ENCODE measurements around the gene HAL. TPM values are rescaled to one million over a fixed set of nuclear protein-coding genes. Genes with fewer than 3 reads are reported as not detected.

HAL gene
- total RNA-seq, 1 experiment from 2014 or later = 1.5 TPM

DNA sequence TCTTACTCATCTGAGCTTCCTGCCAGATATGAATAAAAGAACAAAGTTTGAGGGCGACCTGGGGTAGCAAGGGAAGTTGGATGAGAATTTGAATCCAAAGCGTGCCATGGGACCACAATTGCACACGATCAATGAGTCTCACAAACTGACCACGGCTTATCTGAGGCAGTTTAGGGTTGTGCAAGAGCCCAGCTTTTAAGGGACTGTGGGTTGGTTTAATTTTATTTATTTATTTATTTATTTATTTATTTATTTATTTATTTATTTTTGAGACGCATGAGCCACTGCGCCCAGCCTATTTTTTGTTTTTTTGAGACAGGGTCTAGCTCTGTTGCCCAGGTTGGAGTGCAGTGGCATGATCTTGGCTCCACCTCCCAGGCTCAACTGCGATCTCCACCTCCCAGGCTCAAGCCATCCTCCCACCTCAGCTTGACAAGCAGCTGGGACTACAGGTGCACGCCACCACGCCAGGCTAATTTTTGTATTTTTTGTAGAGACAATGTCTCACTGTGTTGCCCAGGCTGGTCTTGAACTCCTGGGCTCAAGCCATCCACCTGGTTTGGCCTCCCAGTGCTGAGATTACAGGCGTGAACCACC is 51.9 kb downstream of the HAL start:
- H3F3A ChIP-seq (ENCODE audit: low read length, unreplicated experiment) = no peaks in the 10 kb centered on the region
- no peaks in the 10 kb centered on the region for H3K9me3 ChIP-seq (ENCODE audit: low read length)
- ChIA-PET POLR2A (ENCODE audit: unreplicated experiment) (interaction anchor here (0.6 to 0.9 kb wide), 2 partner anchors 10 to 330 kb away, joined by 3 to 4 read pairs; no protein-coding TSS in a partner anchor), CTCF (interaction anchor here (1.8 kb wide), 1 partner anchor 15 kb away, joined by 6 read pairs; no protein-coding TSS in a partner anchor)
- H3K4me3 ChIP-seq (ENCODE audit: low read length) = peak overlapping the region; percentile 88; the same call in 1 of the 2 replicates
- no peaks in the 10 kb centered on the region for H3K27me3 ChIP-seq (ENCODE audit: low read length)
- ATAC-seq (no peak), DNase-seq (no peak)
- no peaks in the 10 kb centered on the region for H3K79me2 ChIP-seq (ENCODE audit: low read length)
- 0 out of 2 replicates have a peak, but pooled peaks cover 9% of the 10 kb centered on the region for H3K4me1 ChIP-seq (ENCODE audit: insufficient read depth, low read length)
- TF ChIP-seq EZH2 (IDR thresholded peaks at IDR 0.05; ENCODE audit: low read length, unreplicated experiment) = no peak
- no peak for TF ChIP-seq EZH2phosphoT487 (IDR thresholded peaks at IDR 0.05; ENCODE audit: borderline replicate concordance, low read length)
- TF ChIP-seq, protein P1, sequence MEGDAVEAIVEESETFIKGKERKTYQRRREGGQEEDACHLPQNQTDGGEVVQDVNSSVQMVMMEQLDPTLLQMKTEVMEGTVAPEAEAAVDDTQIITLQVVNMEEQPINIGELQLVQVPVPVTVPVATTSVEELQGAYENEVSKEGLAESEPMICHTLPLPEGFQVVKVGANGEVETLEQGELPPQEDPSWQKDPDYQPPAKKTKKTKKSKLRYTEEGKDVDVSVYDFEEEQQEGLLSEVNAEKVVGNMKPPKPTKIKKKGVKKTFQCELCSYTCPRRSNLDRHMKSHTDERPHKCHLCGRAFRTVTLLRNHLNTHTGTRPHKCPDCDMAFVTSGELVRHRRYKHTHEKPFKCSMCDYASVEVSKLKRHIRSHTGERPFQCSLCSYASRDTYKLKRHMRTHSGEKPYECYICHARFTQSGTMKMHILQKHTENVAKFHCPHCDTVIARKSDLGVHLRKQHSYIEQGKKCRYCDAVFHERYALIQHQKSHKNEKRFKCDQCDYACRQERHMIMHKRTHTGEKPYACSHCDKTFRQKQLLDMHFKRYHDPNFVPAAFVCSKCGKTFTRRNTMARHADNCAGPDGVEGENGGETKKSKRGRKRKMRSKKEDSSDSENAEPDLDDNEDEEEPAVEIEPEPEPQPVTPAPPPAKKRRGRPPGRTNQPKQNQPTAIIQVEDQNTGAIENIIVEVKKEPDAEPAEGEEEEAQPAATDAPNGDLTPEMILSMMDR (conservative IDR thresholded peaks at IDR 0.05; ENCODE audit: low read depth, low read length) = no peak
- intact Hi-C loops (cut with micrococcal nuclease) = no loop called here
- peak overlapping the region; percentile 83 for H3K4me2 ChIP-seq (ENCODE audit: low read length)
- H3K36me3 ChIP-seq (ENCODE audit: low read depth, low read length) = no peaks in the 10 kb centered on the region
- no peak overlapping the region for H2AFZ ChIP-seq (ENCODE audit: low read length)
- H4K20me1 ChIP-seq (ENCODE audit: low read length) = no peaks in the 10 kb centered on the region
- BruUV-seq (replicated peaks) = no TSS peak
- no peak overlapping the region for H3K27ac ChIP-seq (ENCODE audit: low read length)
- H3K9me2 ChIP-seq (replicated peaks; ENCODE audit: low read length) = no peaks in the 10 kb centered on the region
- no peak overlapping the region for H3K9ac ChIP-seq (ENCODE audit: low read length)

DNA sequence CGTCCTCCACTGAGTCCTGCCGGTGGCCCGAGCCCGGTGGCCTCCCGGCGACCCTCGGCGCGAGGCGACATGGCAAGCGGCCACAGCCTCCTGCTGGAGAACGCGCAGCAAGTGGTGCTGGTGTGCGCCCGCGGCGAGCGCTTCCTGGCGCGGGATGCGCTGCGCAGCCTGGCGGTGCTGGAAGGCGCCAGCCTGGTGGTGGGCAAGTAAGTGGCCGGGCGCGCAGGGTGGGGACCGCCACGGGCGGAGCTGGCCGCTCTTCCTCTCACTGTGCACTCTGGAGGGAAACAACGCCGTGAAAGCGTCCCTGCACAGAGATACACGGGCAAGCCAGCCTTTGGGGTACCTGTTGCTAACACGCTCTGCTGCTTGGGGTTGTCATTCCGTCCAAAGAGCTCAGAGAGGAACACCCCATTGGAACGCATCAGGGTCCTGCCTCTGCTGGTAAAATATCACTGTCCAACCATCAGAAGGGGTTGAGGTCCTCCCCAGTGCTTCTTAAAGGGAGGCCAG is 52.8 kb downstream of the HAL start, which contains the start of gene AMDHD1:
AMDHD1 (plus strand) TSS at position 2 of the 513 bp plus-strand sequence; CDS start at position 70, 68 bp downstream.
- Histone ChIP-seq H3K4me2 (ENCODE audit: low read length) (peak within 1 kb of the TSS; percentile 83), H3K9me3 (ENCODE audit: low read length) (no peaks in the 10 kb centered on the region), H4K20me1 (ENCODE audit: low read length) (no peaks in the 10 kb centered on the region), H3K4me3 (ENCODE audit: low read length) (peak within 1 kb of the TSS; percentile 88), H3K9ac (ENCODE audit: low read length) (peak within 1 kb of the TSS; percentile 71), H3K9me2 (replicated peaks; ENCODE audit: low read length) (no peaks in the 10 kb centered on the region), H3K27ac (ENCODE audit: low read length) (no peak within 1 kb of the TSS), H3K27me3 (ENCODE audit: low read length) (no peaks in the 10 kb centered on the region), H3K36me3 (ENCODE audit: low read depth, low read length) (no peaks in the 10 kb centered on the region), H3K79me2 (ENCODE audit: low read length) (no peaks in the 10 kb centered on the region), H2AFZ (ENCODE audit: low read length) (peak within 1 kb of the TSS; percentile 95), H3K4me1 (ENCODE audit: insufficient read depth, low read length) (0 out of 2 replicates have a peak, but pooled peaks cover 9% of the 10 kb centered on the region), H3F3A (ENCODE audit: low read length, unreplicated experiment) (no peaks in the 10 kb centered on the region)
- DNase-seq (peak; percentile 58), ATAC-seq (peak; percentile 77)
- TF ChIP-seq, protein P1 (conservative IDR thresholded peaks at IDR 0.05; ENCODE audit: low read depth, low read length) = no peak; the same call in 1 of the 2 replicates
- no peak for TF ChIP-seq EZH2 (IDR thresholded peaks at IDR 0.05; ENCODE audit: low read length, unreplicated experiment)
- TF ChIP-seq EZH2phosphoT487 (IDR thresholded peaks at IDR 0.05; ENCODE audit: borderline replicate concordance, low read length) = no peak
- no TSS peak for BruUV-seq (replicated peaks)
- POLR2A ChIA-PET (ENCODE audit: unreplicated experiment) = interaction anchor here (0.5 to 0.7 kb wide), 2 partner anchors 8 to 122 kb away, joined by 3 to 6 read pairs; no protein-coding TSS in a partner anchor
- intact Hi-C loops (cut with micrococcal nuclease) = no loop called here
- CTCF ChIA-PET = interaction anchor here (1.8 kb wide), 1 partner anchor 16 kb away, joined by 6 read pairs; no protein-coding TSS in a partner anchor

All from PC-3 (cell line).